H7 (cell line): ENCODE results near the gene CDC42EP1. TPM values are rescaled to one million over a fixed set of nuclear protein-coding genes. Genes with fewer than 3 reads are reported as not detected.
"Not testable (repeated sequence)": the region's sequence is repeated elsewhere in the genome, so short reads cannot be mapped to it uniquely, and the experiment has no call there.

Source experiments
- DNase-seq: peaks from one replicate; pipeline ENCODE4 v3.0.0; 2012
- H3K27me3 ChIP-seq: 2 replicates; pipeline ENCODE4 v1.6.0; 2011; ENCODE audit warnings: mild to moderate bottlenecking, low read length; ENCODE audit not compliant: control insufficient read depth, insufficient read depth
- H3K36me3 ChIP-seq: replicated peaks from 2 replicates; pipeline ENCODE4 v1.5.1; 2011; ENCODE audit warnings: low read length; ENCODE audit not compliant: control insufficient read depth, insufficient read depth
- H3K4me3 ChIP-seq: 2 replicates; pipeline ENCODE4 v1.5.1; 2011; ENCODE audit warnings: low read depth, mild to moderate bottlenecking, control low read depth, low read length, moderate library complexity; ENCODE audit not compliant: insufficient read depth
- total RNA-seq: library from RNA; depleted of rRNA; stranded (reverse); fragments of >200 nt; shearing (Covaris generic); gene quantifications from 2 replicates; pipeline ENCODE4 v1.2.3, GENCODE V29; 2014

The CDC42EP1 gene
- total RNA-seq, 1 experiment from 2014 or later = 22.5 TPM

DNA sequence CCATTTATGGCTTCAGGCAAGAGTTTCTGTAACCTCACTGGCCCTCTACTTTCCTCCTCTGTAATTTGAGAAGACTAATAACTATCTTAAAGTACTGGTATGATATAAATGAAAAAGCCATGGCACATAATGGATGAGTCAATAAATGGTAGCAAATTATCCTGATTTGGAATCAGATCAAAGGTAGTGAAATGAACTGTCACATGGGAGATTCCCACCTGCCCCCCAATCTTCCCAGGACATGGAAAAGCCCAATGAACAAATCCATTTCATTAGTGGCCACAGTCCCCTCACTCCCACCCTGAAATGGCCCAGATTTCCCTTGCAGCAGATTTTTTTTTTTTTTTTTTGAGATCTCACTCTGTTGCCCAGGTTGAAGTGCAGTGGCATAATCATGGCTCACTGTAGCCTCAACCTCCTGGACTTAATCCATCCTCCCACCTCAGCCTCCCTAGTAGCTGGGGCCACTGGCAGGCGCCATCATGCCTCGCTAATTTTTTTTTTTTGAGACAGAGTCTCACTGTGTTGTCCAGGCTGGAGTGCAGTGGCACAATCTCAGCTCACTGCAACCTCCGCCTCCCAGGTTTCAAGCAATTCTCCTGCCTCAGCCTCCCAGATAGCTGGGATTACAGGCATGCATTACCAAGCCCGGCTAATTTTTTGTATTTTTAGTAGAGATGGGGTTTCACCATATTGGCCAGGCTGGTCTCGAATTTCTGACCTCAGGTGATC lies 42.4 kb downstream of the CDC42EP1 start:
- H3K36me3 ChIP-seq, H3K27me3 ChIP-seq, H3K4me3 ChIP-seq, DNase-seq: not testable (repeated sequence)

GRCh38 chr22:37604074-37604473 lies 43.8 kb downstream of the CDC42EP1 start:
- H3K27me3 ChIP-seq = no peaks in the 10 kb centered on the region
- H3K36me3 ChIP-seq = no peaks in the 10 kb centered on the region
- no peak for DNase-seq
- no peak overlapping the region for H3K4me3 ChIP-seq

DNA sequence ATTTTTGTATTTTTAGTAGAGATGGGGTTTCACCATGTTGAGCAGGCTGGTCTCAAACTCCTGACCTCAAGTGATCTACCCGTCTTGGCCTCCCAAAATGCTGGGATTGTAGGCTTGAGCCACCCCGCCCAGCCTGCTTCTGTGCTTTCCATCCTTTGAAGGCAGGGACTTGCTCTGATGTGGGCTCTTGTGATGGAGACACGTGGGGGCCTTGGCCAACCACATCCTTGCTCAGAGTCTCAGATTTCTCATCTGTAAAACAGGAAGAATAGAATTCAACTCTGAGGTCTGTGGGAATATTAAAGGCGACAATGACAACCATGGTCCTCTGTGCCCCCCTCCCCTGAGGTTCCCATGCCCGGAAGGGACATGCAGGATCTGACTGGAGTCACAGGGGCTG lies 44.6 kb downstream of the CDC42EP1 start:
- no peak for DNase-seq
- no peaks in the 10 kb centered on the region for H3K36me3 ChIP-seq
- H3K27me3 ChIP-seq = no peaks in the 10 kb centered on the region
- H3K4me3 ChIP-seq = no peak overlapping the region

- Histone ChIP-seq H3K27me3 (no peaks in the 10 kb centered on the region), H3K36me3 (no peaks in the 10 kb centered on the region), H3K4me3 (peak overlapping the region; percentile 90)
- DNase-seq = peak; percentile 97
Measured at GRCh38 chr22:37607010-37607934, 47.0 kb downstream of the CDC42EP1 start.

GRCh38 chr22:37607935-37608476 lies 47.7 kb downstream of the CDC42EP1 start:
- H3K36me3 ChIP-seq = no peaks in the 10 kb centered on the region
- DNase-seq = peak; percentile 37
- peak overlapping the region; percentile 90 for H3K4me3 ChIP-seq
- H3K27me3 ChIP-seq = no peaks in the 10 kb centered on the region

DNA sequence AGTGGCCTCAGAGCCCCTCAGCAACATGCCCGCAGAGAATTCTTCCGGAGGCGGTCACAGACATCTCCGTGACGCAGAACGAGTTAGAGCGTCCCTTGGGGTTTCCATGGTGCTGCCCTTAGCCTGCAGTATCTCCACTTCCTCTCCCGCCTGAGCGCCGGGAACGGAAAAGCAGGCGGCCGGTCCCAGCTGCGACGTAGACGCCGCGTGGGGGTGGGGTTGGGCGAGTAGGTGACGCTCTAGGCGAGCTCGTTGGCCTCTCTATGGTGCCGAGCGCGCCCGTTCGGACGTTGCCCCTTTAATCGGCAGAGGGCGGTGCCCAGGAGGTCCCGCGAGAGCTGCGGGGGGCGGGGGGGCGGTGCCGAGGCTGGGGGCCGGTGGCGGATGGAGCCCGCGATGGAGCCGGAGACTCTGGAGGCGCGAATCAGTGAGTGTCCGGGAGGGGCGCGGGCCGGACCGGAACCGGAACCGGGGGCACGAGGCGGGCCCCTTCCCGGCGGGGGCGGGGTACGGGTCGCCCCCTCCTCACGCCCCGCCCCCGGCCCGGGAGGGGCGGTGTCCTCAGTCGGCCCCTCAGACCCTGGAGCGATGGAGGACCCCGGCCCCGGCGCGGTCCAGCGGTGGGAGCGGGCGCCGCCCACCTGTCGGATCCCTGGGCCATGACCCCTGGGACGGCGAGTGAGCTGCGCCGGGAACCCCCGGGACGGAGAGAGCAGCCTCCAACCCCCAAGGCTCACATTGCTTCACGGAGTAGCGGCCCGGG lies 48.4 kb downstream of the CDC42EP1 start, which contains the start of gene GGA1:
Gene GGA1 (plus strand): TSS at position 358 of the 763 bp plus-strand sequence. CDS start 27 bp downstream, at position 385.
- Histone ChIP-seq H3K4me3 (peak within 1 kb of the TSS; percentile 90), H3K36me3 (no peaks in the 10 kb centered on the region), H3K27me3 (no peaks in the 10 kb centered on the region)
- peak; percentile 99 for DNase-seq

DNA sequence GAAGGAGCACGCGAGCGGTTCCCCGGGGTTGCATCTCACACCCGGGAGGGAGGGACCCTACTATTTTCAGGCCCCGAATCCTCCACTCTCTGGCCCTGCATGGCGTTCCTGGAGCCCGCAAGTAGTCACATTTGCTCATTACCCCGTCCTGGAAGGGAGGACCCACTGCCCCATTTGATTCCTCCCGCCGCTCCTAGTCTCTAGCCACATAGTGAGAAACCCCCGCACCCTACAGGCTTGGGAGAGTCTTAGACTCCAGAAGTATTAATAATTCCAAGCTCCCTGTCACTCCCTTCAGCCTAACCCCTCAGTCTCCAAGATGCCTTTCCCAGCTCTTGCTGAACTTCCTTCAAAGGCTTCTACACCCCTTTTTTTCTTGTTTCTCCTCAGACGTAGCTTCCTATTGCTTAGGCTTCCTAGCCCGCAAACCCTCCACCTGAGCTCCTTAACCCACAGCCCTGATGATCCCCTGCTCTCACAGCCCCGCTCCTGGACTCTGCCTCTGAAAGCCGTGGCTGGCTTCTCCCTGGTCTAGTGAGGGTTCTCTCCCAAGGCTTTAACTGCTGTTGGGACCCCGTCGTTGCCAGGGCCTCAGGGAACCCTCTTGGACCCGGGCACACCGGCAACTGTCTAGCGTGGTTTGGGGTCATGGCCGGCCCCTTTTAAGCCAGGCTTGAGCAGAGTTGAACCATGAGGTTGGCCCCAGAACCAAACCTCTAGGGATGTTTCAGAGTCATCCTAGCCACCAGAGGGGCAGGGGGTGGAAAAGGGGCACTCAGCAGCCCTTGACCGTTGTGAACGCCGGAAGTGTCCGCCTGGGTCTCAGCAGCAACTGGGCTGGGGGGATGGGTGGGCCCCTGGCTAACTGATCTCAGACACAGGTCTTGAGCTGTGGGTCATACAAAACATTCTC lies 49.2 kb downstream of the CDC42EP1 start:
- peak; percentile 68 for DNase-seq
- Histone ChIP-seq H3K4me3 (peak overlapping the region; percentile 90), H3K27me3 (no peaks in the 10 kb centered on the region), H3K36me3 (peaks cover 4% of the 10 kb centered on the region)

DNA sequence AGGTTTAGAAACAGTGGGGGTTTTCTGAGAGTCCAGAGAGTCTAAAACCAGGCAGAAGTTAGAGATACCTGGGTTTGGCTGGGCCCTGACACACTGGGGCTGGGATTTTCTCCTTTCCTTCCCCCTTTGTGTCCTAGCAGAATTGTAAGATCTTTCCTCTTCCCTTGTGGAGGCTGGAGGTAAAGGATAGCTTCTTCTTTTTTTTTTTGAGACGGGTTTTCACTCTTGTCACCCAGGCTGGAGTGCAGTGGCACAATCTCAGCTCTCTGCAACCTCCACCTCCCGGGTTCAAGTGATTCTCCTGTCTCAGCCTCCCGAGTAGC lies 49.8 kb downstream of the CDC42EP1 start:
- H3K36me3 ChIP-seq, H3K27me3 ChIP-seq, DNase-seq: not testable (repeated sequence)
- H3K4me3 ChIP-seq = peak overlapping the region; percentile 90; the same call in 1 of the 2 replicates

GRCh38 chr22:37610480-37611129 lies 50.3 kb downstream of the CDC42EP1 start:
- no peak overlapping the region for H3K4me3 ChIP-seq
- H3K36me3 ChIP-seq = peaks cover 4% of the 10 kb centered on the region
- DNase-seq = no peak
- H3K27me3 ChIP-seq = no peaks in the 10 kb centered on the region

DNA sequence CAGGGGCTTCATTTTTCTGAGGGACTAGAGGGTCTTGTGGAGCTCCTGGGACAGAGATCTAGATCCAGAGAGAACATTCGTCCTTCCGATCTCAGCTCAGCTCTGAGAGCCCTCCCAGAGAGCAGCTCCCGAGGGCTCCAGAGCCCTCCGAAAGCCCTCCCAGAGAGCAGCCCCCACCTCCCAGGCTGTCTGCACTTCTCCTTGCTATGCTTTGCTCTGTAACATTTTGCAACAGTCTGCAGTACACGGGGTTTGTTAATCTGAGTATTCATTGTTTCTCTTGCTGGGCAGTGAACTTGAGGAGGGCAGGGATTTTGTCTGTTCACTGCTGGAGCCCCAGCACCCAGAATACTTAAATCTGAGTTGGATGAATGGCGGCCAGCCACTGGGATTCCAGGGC lies 50.9 kb downstream of the CDC42EP1 start:
- no peak for DNase-seq
- Histone ChIP-seq H3K27me3 (no peaks in the 10 kb centered on the region), H3K36me3 (peaks cover 4% of the 10 kb centered on the region), H3K4me3 (no peak overlapping the region)

DNA sequence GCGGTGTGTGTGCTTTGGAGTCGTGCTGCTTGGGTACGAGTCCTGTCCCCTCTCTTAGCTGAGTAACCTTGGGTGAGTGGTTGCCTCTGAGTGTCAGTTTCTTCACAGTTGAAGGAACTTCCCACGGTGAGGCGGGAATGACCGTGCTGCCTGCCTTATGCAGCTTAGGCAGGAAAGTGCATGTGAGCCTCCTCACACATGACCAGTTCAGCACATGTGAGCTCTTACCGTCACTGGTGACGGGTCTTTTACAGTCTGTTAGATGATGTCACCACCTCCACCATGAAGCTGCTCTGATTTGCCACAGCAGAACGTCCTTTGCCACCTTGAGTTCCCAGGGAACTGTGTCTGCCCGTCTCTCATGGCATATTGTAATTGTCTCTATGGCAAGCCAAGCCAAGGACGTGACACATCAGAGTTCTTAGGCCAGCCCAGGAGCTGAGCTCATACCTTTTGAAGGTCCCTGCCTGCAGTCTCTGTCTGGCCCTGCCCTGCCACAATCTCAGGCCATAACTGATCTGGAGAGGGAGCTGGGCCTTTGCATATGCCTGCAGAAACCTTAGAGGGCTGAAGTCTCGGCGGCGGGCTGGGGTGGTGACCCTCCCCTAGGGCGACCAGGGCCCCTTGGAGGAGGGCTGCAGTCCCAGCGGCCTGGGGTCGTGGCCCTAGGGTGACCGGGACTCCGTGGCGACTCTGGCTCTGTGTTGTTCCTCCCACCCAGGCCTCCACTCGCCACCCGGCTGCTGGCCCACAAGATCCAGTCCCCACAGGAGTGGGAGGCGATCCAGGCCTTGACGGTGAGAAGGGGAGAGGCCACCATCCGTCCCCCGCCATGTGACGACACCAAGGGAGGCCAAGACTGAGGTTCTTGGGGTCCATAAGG lies 56.2 kb downstream of the CDC42EP1 start:
- Histone ChIP-seq H3K27me3 (no peaks in the 10 kb centered on the region), H3K4me3 (no peak overlapping the region), H3K36me3 (peaks cover 23% of the 10 kb centered on the region)
- DNase-seq = peak; percentile 52

DNA sequence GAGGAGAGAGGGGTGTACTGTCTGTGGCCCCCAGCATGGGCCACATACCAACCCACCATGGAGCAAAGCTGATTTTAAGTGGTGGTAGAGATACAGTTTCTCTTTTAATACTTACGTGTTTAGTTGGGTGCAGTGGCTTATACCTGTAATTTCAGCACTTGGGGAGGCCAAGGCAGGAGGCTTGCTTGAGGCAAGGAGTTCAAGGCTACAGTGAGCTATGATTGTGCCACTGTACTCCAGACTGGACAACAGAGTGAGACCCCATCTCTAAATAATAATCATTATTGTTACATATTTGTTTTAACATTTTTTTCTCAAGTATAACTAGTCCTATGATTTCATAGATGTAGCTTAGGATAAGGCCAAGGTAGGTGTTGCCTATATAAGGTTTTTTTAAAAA lies 57.2 kb downstream of the CDC42EP1 start:
- no peak for DNase-seq
- Histone ChIP-seq H3K27me3 (no peaks in the 10 kb centered on the region), H3K36me3 (peaks cover 24% of the 10 kb centered on the region), H3K4me3 (no peak overlapping the region)
